Measurements from ENCODE around the gene NLRP6.
"Not testable (repeated sequence)": the region's sequence is repeated elsewhere in the genome, so short reads cannot be mapped to it uniquely, and the experiment has no call there.

Gene NLRP6

DNA sequence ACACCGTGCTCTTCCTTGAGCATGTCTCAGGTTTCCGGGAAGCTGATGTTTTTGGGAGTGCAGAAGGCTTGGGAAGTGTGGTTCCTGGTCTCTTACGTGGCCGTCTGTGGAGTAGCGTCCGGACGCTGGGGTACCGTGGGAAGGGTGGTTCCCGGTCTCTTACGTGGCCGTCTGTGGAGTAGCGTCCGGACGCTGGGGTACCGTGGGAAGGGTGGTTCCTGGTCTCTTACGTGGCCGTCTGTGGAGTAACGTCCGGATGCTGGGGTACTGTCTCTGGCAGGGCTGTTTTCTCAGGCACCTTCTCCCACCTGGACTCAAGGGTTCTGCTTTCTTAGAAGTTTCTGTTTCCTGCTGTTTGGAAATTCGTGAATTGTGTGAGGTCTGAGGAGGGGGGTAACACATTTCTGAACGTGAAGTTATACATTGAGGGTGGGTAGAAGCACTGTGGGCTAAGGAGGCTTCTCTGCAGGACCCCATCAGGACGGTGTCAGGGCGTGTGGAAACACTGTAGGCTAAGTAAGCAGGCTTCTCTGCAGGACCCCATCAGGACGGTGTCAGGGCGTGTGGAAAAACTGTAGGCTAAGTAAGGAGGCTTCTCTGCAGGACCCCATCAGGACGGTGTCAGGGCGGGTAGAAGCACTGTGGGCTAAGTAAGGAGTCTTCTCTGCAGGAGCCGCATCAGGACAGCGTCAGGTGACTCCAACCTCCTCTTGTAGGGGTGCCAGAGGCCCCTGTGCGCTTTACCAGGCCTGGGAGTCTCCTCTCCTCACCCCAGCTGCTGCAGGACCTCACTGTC, 47.8 kb downstream of the NLRP6 start:
- DNase-seq (ENCODE audit: low spot score) = no peak

DNA sequence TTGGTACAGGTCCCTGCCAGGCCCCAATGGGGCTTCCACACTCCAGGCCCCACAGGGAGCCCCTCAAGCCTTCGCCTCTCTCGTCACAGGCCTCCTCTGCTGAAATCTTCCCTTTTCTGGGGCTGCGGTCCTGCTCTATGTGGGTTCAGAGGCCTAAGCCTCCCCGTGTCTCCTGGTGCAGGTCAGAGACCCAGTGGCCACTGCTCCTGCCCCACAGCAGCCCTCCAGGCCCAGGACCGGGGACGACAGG, 48.3 kb downstream of the NLRP6 start:
- DNase-seq (ENCODE audit: low spot score) = no peak

DNA sequence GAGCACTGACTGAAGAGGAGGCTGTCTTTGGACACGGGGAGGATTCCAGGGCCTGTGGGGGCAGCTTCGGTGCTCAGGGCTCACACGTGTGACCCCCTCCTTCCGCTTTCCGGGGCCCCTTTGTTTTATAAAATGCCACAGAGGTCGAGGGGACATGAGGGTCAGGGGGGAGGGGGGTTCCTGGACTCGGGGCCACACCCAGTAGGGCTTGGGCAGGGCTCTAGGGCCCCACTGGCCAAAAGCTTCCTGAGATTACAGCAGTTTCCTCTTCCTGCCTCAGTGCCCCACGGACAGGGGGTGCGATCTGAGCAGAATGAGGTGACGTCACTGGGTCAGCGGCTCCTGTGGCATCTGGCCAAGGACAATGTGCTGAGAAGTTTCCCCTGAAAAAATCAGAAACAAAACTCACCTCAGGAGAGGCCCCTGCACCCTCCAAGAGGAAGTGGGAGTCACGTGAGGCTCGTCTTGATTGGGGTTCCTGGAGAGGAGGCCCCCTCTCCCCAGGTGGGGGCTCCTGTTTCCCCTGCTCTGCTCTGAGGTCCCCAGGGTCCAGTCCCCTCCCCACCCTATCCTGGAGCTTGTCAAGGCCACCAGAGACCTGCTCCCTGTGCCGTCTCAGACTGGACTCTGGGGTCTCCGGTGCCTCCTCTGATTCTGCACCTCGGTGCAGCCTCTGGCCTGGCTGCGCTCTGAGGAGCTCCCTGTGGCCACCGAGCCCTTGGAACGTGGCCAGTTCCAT, 48.8 kb downstream of the NLRP6 start:
- DNase-seq (ENCODE audit: low spot score) = peak; percentile 71

DNA sequence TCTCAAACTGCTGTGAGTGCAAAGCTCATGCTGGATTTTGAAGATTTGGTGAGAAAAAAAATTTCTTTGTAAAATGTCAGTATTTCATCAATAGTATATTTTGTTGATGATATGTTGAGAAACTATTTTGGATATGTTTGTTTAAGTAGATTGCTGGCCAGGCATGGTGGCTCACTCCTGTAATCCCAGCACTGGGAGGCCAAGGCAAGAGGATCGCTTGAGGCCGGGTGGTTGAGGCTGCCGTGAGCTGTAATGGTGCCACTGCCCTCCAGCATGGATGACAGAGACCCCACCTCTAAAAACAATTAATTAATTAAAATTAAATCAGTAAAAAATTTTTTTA, 49.3 kb downstream of the NLRP6 start:
- DNase-seq (ENCODE audit: low spot score) = no peak

DNA sequence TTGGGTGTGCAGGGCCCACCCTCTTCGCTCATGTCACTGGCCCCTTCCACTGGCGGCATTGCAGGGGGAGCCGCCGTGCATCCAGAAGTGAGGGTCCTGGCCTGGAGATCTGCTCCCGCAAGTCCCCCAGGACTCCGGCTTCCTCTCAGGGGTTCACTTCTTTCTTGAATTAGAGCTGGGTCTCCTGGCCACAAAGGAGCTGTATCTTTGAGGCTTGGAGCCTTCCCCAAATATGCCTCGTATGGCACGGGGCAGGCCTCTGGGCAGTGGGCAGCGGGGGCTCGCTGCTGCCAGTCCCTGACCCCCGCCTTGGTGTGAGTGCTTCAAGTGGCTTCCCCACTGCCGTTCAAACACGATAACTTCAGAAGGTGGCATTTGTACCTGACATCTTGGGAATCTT, 49.8 kb downstream of the NLRP6 start:
- no peak for DNase-seq (ENCODE audit: low spot score)

DNA sequence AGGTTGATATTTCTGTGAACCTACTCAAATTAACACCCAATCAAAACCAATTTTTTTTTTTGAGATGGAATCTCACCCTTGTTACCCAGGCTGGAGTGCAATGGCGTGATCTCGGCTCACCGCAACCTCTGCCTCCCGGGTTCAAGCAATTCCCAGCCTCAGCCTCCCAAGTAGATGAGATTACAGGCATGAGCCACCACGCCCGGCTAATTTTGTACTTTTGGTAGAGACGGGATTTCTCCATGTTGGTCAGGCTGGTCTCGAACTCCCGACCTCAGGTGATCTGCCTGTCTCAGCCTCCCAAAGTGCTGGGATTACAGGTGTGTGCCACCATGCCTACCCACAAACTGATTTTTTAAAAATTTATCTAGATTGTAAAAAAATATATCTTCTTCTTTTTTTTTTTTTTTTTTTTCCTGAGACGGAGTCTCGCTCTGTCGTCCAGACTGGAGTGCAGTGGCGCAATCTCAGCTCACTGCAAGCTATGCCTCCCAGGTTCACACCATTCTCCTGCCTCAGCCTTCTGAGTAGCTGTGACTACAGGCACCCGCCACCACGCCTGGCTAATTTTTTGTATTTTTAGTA, 50.4 kb downstream of the NLRP6 start:
- DNase-seq (ENCODE audit: low spot score) = not testable (repeated sequence)

- no peak for DNase-seq (ENCODE audit: low spot score)
Measured at GRCh38 chr11:329886-330253, 51.7 kb downstream of the NLRP6 start.

DNA sequence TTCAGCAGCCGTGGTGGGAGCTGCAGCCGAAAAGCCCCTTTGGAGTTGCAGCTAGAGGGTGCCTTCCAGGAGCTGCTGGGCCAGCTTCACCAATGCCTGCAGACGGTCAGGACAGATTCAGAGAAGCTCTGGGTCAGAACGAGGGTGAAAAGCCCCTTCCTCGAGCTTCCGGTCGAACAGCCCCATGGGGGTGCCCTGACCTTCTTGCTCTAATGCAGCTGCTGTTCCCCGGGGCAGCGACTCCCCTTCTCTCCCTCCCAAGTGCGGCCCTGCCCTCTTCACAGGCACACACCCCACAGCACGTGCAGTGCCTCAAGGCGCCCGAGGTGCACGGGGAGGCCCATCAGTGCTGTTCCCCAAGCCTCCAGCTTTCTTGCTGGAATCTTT, 52.1 kb downstream of the NLRP6 start:
- no peak for DNase-seq (ENCODE audit: low spot score)

GRCh38 chr11:330694-331357, 52.6 kb downstream of the NLRP6 start:
- no peak for DNase-seq (ENCODE audit: low spot score)

DNA sequence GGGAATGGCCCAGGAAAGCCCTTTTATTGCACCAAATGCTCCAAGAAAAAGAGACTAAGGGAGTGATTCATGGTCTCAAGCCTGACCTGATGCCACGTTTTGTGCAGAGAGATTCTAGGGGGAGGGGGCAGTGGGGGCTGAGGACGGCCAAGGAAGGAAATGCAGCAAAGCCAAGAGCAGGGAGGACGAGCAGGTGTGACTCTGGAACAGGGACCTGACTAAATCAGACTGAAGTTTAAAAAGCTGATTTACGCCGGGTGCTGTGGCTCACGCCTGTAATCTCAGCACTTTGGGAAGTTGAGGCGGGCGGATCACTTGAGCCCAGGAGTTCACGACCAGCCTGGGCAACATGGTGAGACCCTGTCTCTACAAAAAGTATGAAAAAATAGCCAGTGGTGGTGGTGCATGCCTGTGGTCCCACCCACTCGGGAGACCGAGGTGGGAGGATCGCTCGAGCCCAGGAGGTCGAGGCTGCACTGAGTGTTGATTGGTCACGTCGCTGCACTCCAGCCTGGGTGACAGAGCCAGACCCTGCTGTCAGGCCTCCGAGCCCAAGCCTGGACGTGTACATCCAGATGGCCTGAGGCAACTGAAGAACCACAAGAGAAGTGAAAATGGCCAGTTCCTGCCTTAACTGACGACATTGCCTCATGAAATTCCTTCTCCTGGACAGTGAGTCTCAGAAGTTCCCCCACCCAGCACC, 53.3 kb downstream of the NLRP6 start:
- no peak for DNase-seq (ENCODE audit: low spot score)

DNA sequence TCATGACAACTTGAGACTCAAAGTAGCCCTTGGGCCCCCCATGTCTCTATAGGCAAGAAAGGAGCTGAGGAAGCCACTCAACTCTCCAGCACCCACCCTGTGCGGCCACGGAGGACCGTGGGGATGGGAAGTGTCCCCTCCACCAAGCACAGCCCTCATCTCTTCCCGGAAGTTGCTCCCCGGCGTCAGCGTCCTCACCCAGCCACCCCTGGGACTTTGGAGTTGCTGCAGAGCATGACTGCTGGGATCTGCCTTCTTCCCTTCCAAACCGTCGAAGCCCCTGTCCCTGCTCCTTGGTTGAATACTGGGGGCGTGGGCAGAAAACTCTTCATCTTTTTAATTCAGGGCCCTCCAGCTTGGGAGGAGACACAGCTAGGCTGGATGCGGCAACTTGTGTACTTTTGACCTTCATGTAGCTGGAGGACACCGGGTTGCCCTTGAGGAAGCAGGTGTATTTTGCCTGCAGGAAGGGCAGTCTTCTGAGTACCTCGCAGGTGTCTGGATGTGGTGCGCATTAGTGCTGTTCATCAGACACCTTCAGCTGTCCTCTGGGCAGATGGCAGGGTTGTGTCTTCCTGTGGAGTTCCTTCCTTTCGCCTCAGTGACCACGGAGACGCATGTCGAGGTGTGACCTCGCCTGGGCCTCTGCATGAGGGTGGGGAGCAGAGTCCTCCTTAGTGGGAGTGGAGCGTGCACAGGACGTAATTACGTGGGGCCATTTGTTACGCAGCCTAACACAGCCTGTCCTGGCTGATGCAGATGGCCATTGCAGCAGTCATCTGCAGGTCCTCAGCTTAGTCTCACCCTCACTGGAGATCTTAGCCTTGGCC, 54.7 kb downstream of the NLRP6 start:
- no peak for DNase-seq (ENCODE audit: low spot score)

DNA sequence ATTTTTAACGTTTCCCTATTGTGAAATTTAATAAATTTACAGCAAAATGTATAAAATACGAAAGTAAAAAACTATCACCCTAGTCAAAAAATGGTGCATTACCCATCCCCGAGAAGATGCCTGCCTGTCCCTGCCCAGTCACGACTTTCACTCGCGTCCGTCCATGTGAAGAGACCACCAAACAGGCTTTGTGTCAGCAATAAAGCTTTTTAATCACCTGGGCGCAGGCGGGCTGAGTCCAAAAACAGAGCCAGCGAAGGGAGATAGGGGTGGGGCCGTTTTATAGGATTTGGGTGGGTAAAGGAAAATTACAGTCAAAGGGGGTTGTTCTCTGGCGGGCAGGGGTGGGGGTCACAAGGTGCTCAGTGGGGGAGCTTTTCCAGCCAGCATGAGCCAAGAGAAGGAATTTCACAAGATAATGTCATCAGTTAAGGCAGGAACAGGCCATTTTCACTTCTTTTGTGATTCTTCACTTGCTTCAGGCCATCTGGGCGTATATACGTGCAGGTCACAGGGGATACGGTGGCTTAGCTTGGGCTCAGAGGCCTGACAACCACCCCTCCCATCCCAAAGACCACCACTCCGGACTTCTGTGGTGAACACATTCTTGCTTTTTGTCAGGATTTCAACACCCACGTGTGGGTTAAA, 55.5 kb downstream of the NLRP6 start:
- DNase-seq (ENCODE audit: low spot score) = not testable (repeated sequence)

GRCh38 chr11:334264-334994, 56.2 kb downstream of the NLRP6 start:
- no peak for DNase-seq (ENCODE audit: low spot score)
